ENCODE data around the gene HOXA4. TPM values are rescaled to one million over a fixed set of nuclear protein-coding genes. Genes with fewer than 3 reads are reported as not detected.

HOXA4 gene
- total RNA-seq, 2 experiments from 2014 or later, result 0.15 TPM; not detected in 1

GRCh38 chr7:27165996-27166530 lies 35.5 kb upstream of the HOXA4 start:
- H3K4me3 Mint-ChIP-seq, result no peak overlapping the region
- ChIA-PET POLR2A (interaction anchor here (1.0 kb wide), 1 partner anchor 13 kb away, joined by 3 read pairs; no protein-coding TSS in a partner anchor), CTCF (interaction anchor here (1.0 to 1.5 kb wide), 2 partner anchors 16 to 1312 kb away, joined by 3 read pairs; no protein-coding TSS in a partner anchor)
- peaks cover 11% of the 10 kb centered on the region for H3K4me1 Mint-ChIP-seq
- H3K27me3 Mint-ChIP-seq, result peaks cover 81% of the 10 kb centered on the region
- DNase-seq, result no peak
- H3K36me3 Mint-ChIP-seq (ENCODE audit: low read depth), result no peaks in the 10 kb centered on the region
- no peaks in the 10 kb centered on the region for H3K9me3 Mint-ChIP-seq
- peak overlapping the region; percentile 65 for H3K27ac Mint-ChIP-seq

GRCh38 chr7:27165089-27165995 lies 34.8 kb upstream of the HOXA4 start, which contains the start of gene HOXA9:
HOXA9 (minus strand) TSS chr7:27165537; CDS start chr7:27165457, 80 bp downstream.
- CTCF ChIA-PET, result interaction anchor here (1.5 kb wide), 1 partner anchor 1311 kb away, joined by 3 read pairs; no protein-coding TSS in a partner anchor

GRCh38 chr7:27164367-27165088 lies 34.0 kb upstream of the HOXA4 start:
- Mint-ChIP-seq H3K27me3 (peaks cover 82% of the 10 kb centered on the region), H3K9me3 (no peaks in the 10 kb centered on the region), H3K4me3 (peak overlapping the region; percentile 24), H3K27ac (no peak overlapping the region), H3K36me3 (ENCODE audit: low read depth) (no peaks in the 10 kb centered on the region), H3K4me1 (peaks cover 19% of the 10 kb centered on the region)
- ChIA-PET CTCF (no interaction called here), POLR2A (no interaction called here)
- no peak for DNase-seq

More at GRCh38 chr7:27165089-27165995, 34.8 kb upstream of the HOXA4 start, which contains the start of gene HOXA9:
- Mint-ChIP-seq H3K4me1 (peaks cover 12% of the 10 kb centered on the region), H3K27ac (peak within 1 kb of the TSS; percentile 65), H3K4me3 (peak within 1 kb of the TSS; percentile 30), H3K27me3 (peaks cover 79% of the 10 kb centered on the region), H3K9me3 (no peaks in the 10 kb centered on the region), H3K36me3 (ENCODE audit: low read depth) (no peaks in the 10 kb centered on the region)
- POLR2A ChIA-PET, result no interaction called here
- DNase-seq, result no peak

- Mint-ChIP-seq H3K4me3 (no peak overlapping the region), H3K9me3 (no peaks in the 10 kb centered on the region), H3K36me3 (ENCODE audit: low read depth) (no peaks in the 10 kb centered on the region), H3K27me3 (peaks cover 85% of the 10 kb centered on the region), H3K27ac (no peak overlapping the region), H3K4me1 (peaks cover 19% of the 10 kb centered on the region)
- ChIA-PET POLR2A (no interaction called here), CTCF (no interaction called here)
- DNase-seq, result no peak
Measured at GRCh38 chr7:27164045-27164366, 33.4 kb upstream of the HOXA4 start.

- POLR2A ChIA-PET, result interaction anchor here (1.2 kb wide), 1 partner anchor 31 kb away, joined by 3 read pairs; no protein-coding TSS in a partner anchor
- H3K4me3 Mint-ChIP-seq, result no peak overlapping the region
- DNase-seq, result no peak
- peaks cover 85% of the 10 kb centered on the region for H3K27me3 Mint-ChIP-seq
- H3K36me3 Mint-ChIP-seq (ENCODE audit: low read depth), result no peaks in the 10 kb centered on the region
- no peak overlapping the region for H3K27ac Mint-ChIP-seq
- CTCF ChIA-PET, result interaction anchor here (0.6 to 1.6 kb wide), 5 partner anchors 13 to 311 kb away, joined by 3 to 7 read pairs (median 5); no protein-coding TSS in a partner anchor
- peaks cover 18% of the 10 kb centered on the region for H3K4me1 Mint-ChIP-seq
- no peaks in the 10 kb centered on the region for H3K9me3 Mint-ChIP-seq
Measured at GRCh38 chr7:27163288-27164044, 32.9 kb upstream of the HOXA4 start.

- H3K9me3 Mint-ChIP-seq, result no peaks in the 10 kb centered on the region
- H3K27ac Mint-ChIP-seq, result no peak overlapping the region
- H3K36me3 Mint-ChIP-seq (ENCODE audit: low read depth), result no peaks in the 10 kb centered on the region
- peaks cover 85% of the 10 kb centered on the region for H3K27me3 Mint-ChIP-seq
- no peak overlapping the region for H3K4me3 Mint-ChIP-seq
- CTCF ChIA-PET, result interaction anchor here (0.6 to 2.4 kb wide), 8 partner anchors 10 to 310 kb away, joined by 3 to 8 read pairs (median 4); no protein-coding TSS in a partner anchor
- DNase-seq, result no peak
- peaks cover 20% of the 10 kb centered on the region for H3K4me1 Mint-ChIP-seq
- POLR2A ChIA-PET, result interaction anchor here (1.2 kb wide), 1 partner anchor 32 kb away, joined by 3 read pairs; no protein-coding TSS in a partner anchor
Measured at GRCh38 chr7:27162561-27163287, 32.2 kb upstream of the HOXA4 start.

GRCh38 chr7:27161721-27162560 lies 31.4 kb upstream of the HOXA4 start:
- H3K36me3 Mint-ChIP-seq (ENCODE audit: low read depth), result no peaks in the 10 kb centered on the region
- no peaks in the 10 kb centered on the region for H3K9me3 Mint-ChIP-seq
- DNase-seq, result no peak
- H3K4me1 Mint-ChIP-seq, result peaks cover 19% of the 10 kb centered on the region
- H3K27me3 Mint-ChIP-seq, result peaks cover 85% of the 10 kb centered on the region
- H3K27ac Mint-ChIP-seq, result no peak overlapping the region
- H3K4me3 Mint-ChIP-seq, result no peak overlapping the region
- CTCF ChIA-PET, result interaction anchor here (0.9 to 2.4 kb wide), 8 partner anchors 11 to 85 kb away, joined by 3 to 16 read pairs (median 5); no protein-coding TSS in a partner anchor
- POLR2A ChIA-PET, result interaction anchor here (1.2 to 1.9 kb wide), 2 partner anchors 11 to 33 kb away, joined by 3 to 7 read pairs; no protein-coding TSS in a partner anchor

- no peak for DNase-seq
- Mint-ChIP-seq H3K9me3 (no peaks in the 10 kb centered on the region), H3K4me1 (peaks cover 19% of the 10 kb centered on the region), H3K4me3 (peak overlapping the region; percentile 53), H3K36me3 (ENCODE audit: low read depth) (no peaks in the 10 kb centered on the region), H3K27ac (no peak overlapping the region), H3K27me3 (peaks cover 84% of the 10 kb centered on the region)
- ChIA-PET CTCF (interaction anchor here (0.6 to 2.4 kb wide), 25 partner anchors 9 to 1299 kb away, joined by 3 to 16 read pairs (median 6); partner anchors contain the start of gene HOXA3), POLR2A (interaction anchor here (0.9 to 1.9 kb wide), 3 partner anchors 11 to 482 kb away, joined by 3 to 7 read pairs (median 3); no protein-coding TSS in a partner anchor)
Measured at GRCh38 chr7:27161214-27161720, 30.7 kb upstream of the HOXA4 start.

GRCh38 chr7:27160546-27161213 lies 30.1 kb upstream of the HOXA4 start:
- CTCF ChIA-PET, result interaction anchor here (0.6 to 2.4 kb wide), 25 partner anchors 9 to 1298 kb away, joined by 3 to 16 read pairs (median 6); partner anchors contain the start of gene HOXA3
- Mint-ChIP-seq H3K36me3 (ENCODE audit: low read depth) (no peaks in the 10 kb centered on the region), H3K9me3 (no peaks in the 10 kb centered on the region), H3K27ac (no peak overlapping the region), H3K27me3 (peaks cover 84% of the 10 kb centered on the region), H3K4me1 (peaks cover 18% of the 10 kb centered on the region), H3K4me3 (peak overlapping the region; percentile 53)
- DNase-seq, result peak; percentile 79
- POLR2A ChIA-PET, result interaction anchor here (0.9 to 1.9 kb wide), 3 partner anchors 10 to 481 kb away, joined by 3 to 7 read pairs (median 3); no protein-coding TSS in a partner anchor

- ChIA-PET POLR2A (interaction anchor here (1.0 to 1.9 kb wide), 2 partner anchors 9 to 481 kb away, joined by 3 to 7 read pairs; no protein-coding TSS in a partner anchor), CTCF (interaction anchor here (0.9 to 1.7 kb wide), 12 partner anchors 10 to 791 kb away, joined by 3 to 16 read pairs (median 7); no protein-coding TSS in a partner anchor)
- Mint-ChIP-seq H3K27me3 (peaks cover 86% of the 10 kb centered on the region), H3K27ac (no peak overlapping the region), H3K4me3 (no peak overlapping the region), H3K9me3 (no peaks in the 10 kb centered on the region), H3K4me1 (peaks cover 20% of the 10 kb centered on the region), H3K36me3 (ENCODE audit: low read depth) (peaks cover 3% of the 10 kb centered on the region)
- DNase-seq, result no peak
Measured at GRCh38 chr7:27160145-27160545, 29.6 kb upstream of the HOXA4 start.

Measured in activated CD4-positive, alpha-beta memory T cell treated with anti-CD3 and anti-CD28 coated beads, Interleukin-2, amount 10 ng/mL, durations not matched to agents 7 days and 5 days (primary cell).